ENCODE measurements around the gene OR5H6.

- TF ChIP-seq REST (IDR thresholded peaks at IDR 0.05; ENCODE audit: low read depth) = no peak
- no peak for TF ChIP-seq CREB1 (IDR thresholded peaks at IDR 0.05; ENCODE audit: low read depth)
- TF ChIP-seq YY1 (IDR thresholded peaks at IDR 0.05; ENCODE audit: low read depth) = no peak
- TF ChIP-seq CEBPB (IDR thresholded peaks at IDR 0.05) = no peak
- no peak for TF ChIP-seq FOXM1 (IDR thresholded peaks at IDR 0.05; ENCODE audit: borderline replicate concordance, low read depth)
- no peak for TF ChIP-seq NFIC (IDR thresholded peaks at IDR 0.05)
Measured at GRCh38 chr3:98246142-98246541, 17.9 kb upstream of the OR5H6 start.
